Measurements from ENCODE around the gene MARK4.

DNA sequence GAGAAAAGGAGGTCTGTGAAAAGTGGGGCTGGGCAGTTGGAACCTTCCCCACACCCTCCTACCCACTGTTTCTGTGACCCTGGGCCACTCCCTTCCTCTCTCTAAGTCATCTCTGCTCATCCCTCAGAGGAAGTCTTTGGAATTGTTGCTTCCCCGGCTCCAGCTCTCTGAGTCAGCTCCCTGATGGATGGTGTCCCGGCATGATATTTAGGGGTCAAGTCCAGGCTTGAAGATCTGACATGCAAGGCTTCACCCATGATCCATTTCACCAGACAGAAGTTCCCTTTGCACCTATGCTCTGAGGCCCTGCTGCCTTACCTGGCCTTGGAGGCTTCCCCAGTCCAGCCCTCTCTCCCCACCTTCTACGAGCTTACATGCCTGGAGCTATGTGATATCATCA, 19.2 kb upstream of the MARK4 start:
- no peak for TF ChIP-seq EZH2phosphoT487 (IDR thresholded peaks at IDR 0.05; ENCODE audit: insufficient read depth, low read depth)
- no peak for TF ChIP-seq EZH2 (IDR thresholded peaks at IDR 0.05; ENCODE audit: insufficient read depth, poor library complexity, severe bottlenecking)

Data from GM23248 (cell line).